GM21423 (cell line): ENCODE data around the gene NFASC.

Source experiments
- ATAC-seq: cut with Tn5 transposase; IDR thresholded peaks from one replicate; pipeline ENCODE4 v1.9.1; 2021; ENCODE audit warnings: mild to moderate bottlenecking, moderate library complexity; ENCODE audit not compliant: unreplicated experiment

NFASC gene

GRCh38 chr1:204870160-204870912 lies at the start of gene NFASC:
TSS of gene NFASC (plus strand) at chr1:204870862. CDS start at chr1:204944316, 73,454 bp downstream.
- no peak for ATAC-seq

DNA sequence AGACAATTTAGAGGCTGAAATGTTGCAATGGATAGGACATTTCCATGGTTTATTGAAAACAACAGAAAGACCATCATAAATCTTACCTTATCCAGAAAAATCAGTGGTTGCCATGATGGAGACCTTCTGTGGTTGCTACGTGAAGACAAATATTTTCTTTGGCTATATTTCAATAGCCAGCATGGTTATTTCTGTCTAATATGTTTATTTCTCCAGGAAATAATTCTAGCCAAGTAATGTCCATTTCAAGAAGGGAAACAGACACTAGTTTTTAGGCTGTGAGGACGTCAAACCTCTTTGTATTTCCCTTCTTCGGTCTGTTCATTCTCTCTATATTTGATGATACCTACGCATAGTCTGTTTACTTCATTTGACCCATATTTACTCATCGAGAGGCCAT lies 49.2 kb upstream of the NFASC start:
- no peak for ATAC-seq

DNA sequence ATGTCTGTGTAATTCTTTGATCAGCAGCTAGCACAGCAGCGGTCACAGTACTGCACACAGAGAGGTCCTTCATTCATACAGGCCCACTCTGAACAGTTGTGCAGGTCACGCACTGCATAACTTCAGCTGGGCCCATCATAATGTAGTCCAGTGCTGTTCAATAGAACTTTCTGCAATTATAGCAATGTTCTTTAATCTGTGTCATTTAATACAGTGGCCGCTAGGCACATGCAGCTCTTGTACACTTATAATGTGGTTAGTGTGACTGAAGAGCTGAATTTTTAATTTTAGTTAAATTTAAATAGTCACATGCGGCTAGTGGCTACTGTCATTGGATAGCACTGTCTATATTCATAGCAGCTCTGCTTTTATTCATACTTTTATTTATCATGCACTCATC lies 48.7 kb upstream of the NFASC start:
- ATAC-seq = no peak

- no peak for ATAC-seq
Measured at GRCh38 chr1:204826970-204827369, 43.7 kb upstream of the NFASC start.

DNA sequence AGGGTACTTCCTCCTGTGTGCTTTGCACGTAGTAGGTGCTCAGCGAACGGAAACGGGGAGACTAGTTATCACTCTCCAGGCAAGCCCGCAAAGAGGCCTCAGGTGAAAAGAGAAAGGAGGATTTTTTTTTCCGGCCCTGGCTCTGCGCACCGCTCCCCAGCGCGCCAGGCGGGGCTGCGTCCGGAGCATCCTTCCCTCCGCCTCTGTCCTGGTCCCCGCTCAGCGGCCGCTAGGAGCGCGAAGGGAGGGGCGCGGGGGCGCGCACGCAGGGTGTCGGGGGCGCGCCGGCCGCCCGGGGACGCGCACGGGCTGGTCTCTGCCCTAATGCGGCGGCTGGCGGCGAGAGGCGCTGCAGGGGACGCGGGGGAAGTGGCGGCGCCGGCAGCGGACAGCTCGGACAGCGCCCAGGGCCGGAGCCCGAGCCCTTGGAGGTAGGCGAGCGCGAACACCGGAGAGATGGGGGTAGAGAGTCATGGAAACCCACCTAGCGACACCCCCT lies 42.3 kb upstream of the NFASC start:
- ATAC-seq = no peak

DNA sequence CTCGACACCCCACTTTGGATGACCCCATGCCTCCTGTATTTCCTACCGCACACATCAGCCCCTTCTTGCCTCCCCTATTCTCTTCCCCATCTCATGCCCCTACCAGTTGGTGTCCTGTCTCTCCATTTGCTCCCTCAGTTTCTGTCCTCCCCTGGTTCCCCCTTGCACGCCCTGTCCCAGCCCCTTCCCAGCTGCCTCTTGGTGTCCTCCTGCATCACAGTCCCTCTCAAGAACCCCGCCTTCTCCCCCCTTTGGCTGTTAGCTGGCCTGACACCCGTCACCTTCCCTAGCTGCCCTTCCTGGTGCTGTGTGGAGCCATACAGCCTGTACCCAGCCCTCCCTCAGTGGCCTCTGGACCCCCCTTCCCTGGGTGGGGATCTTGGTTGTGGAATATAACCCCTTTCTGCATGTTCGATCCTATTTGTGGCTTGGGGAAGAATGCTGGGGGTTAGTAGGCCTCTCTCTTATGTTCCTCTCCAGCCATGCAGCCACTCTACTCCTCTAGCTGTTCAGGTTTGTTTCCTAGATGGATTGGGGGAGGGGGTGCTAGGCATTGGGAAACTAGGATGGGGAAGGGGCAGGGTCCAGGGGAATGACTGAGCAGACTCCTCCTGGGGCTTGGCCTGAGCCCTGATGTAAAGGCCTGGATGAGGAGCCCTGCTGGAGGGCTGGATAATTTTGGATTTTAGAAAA lies 41.4 kb upstream of the NFASC start:
- ATAC-seq = no peak

DNA sequence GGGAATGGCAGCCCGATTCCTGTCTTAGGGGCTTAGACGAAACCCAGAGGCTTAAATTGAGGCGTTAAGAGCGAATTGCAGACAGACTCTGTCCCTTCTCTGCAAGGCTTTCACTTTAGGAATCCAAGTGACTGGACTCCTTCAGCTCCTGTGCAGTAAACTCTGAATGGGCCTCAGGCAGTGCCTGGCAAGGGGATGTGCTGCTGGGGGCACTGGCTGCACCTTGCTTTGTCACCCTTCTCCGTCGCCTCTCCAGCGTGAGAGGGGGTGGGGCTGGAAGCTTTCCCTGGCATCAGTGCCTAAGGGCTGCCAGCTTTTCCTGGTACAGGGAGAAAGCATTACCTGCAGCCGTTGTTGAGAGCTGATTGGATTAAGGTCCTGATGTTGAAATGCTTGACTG lies 39.9 kb upstream of the NFASC start:
- no peak for ATAC-seq

GRCh38 chr1:204831186-204831585 lies 39.5 kb upstream of the NFASC start:
- no peak for ATAC-seq

GRCh38 chr1:204834336-204834735 lies 36.3 kb upstream of the NFASC start:
- ATAC-seq = no peak

- ATAC-seq = no peak
Measured at GRCh38 chr1:204834752-204835151, 35.9 kb upstream of the NFASC start.

DNA sequence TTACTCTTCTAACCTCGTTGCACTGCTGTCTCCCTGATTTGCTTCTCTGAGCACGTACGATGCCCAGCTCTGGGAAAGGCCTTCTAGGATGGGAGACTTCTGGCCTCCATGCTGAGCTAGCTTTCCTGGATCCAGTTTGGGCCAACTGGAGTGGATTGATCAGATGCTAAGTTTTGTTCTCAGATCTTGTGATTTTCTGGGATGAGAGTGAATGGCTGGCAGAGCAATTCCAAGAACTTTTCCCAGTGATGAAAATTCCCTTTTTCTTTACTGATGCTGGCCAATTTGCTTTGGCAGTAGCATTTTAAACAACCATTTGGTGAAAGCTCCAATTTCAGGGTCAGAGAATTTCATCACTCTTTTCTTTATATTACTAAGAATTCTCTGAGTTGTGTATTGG lies 34.9 kb upstream of the NFASC start:
- ATAC-seq = no peak

- ATAC-seq = no peak
Measured at GRCh38 chr1:204836856-204837255, 33.8 kb upstream of the NFASC start.

- no peak for ATAC-seq
Measured at GRCh38 chr1:204837440-204838084, 33.1 kb upstream of the NFASC start.

- no peak for ATAC-seq
Measured at GRCh38 chr1:204841316-204841715, 29.3 kb upstream of the NFASC start.

- ATAC-seq = no peak
Measured at GRCh38 chr1:204841798-204842197, 28.9 kb upstream of the NFASC start.

- no peak for ATAC-seq
Measured at GRCh38 chr1:204842369-204842768, 28.3 kb upstream of the NFASC start.

DNA sequence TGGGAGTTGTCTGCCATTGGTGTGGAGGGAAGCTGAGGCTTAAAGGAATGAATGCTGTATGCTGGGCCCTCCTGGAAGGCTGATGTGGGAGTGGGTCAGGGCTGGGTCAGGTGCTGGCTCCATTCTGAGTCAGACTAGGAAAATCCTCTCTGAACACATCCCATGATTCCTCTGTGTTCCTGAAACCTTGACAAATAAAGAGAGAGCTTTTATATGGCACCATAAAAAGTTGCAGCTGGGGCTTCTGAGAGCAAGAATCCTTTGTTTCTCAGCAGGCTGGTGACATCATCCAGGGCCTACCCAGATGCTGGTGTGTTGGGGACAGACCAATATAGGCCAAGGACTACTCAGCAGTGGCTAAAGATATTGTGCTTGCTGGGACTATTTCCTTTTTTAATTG lies 27.8 kb upstream of the NFASC start:
- no peak for ATAC-seq

DNA sequence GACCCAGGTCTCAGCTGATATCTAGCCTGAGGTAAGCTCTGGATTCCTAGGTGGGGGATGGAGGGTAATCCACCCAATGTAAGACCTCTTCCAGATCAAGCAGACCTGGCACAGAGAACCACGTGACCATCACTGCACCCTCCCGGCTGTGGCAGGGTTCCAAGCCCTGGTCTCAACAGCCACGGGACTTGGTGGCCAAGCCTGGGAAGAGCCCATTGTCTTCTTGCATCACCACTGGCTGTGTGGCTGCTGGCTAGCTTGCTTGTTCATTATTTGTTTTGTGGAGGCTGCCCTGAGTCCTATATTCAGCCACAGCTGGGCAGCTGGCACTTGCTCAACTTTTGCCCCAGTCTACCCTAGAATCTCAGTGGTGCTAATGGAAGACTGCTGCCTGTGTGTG lies 24.1 kb upstream of the NFASC start:
- ATAC-seq = no peak

GRCh38 chr1:204848579-204848978 lies 22.1 kb upstream of the NFASC start:
- no peak for ATAC-seq

- ATAC-seq = no peak
Measured at GRCh38 chr1:204852854-204853253, 17.8 kb upstream of the NFASC start.

GRCh38 chr1:204853436-204853835 lies 17.2 kb upstream of the NFASC start:
- ATAC-seq = no peak

- no peak for ATAC-seq
Measured at GRCh38 chr1:204854286-204854685, 16.4 kb upstream of the NFASC start.
